Esophagus squamous epithelium (tissue), 5 donors: ENCODE results near the gene RBM19. TPM values are rescaled to one million over a fixed set of nuclear protein-coding genes. Genes with fewer than 3 reads are reported as not detected.

Source experiments
- DNase-seq: peaks from one replicate; lab custom pipeline; 2025; lab: John Stamatoyannopoulos, UW
- H3K27ac ChIP-seq, 4 donors: fragments of 200-600 bp; sonication (generic); one replicate each; pipeline ENCODE4 v1.5.1; 2016 to 2019; ENCODE audit warnings: mild to moderate bottlenecking in 1 of 4
- H3K27me3 ChIP-seq, 4 donors: fragments of 200-600 bp; sonication (generic); 1 replicate in 3 of 4; 2 replicates in 1 of 4; pipeline versions ENCODE4 v1.5.1 to v1.6.0; 2017 to 2021; ENCODE audit warnings: antibody characterized with exemption in 1 of 4
- H3K36me3 ChIP-seq, 3 donors: fragments of 200-600 bp; sonication (generic); one replicate each; pipeline ENCODE4 v1.5.1; 2016 to 2019
- H3K4me1 ChIP-seq, 3 donors: fragments of 200-600 bp; sonication (generic); one replicate each; pipeline ENCODE4 v1.5.1; 2017 to 2019
- H3K4me3 ChIP-seq, 4 donors: fragments of 200-600 bp; sonication (generic); 1 replicate in 3 of 4; 2 replicates in 1 of 4; pipeline ENCODE4 v1.5.1; 2016 to 2019; ENCODE audit warnings: mild to moderate bottlenecking in 2 of 4, moderate library complexity in 1 of 4
- H3K9me3 ChIP-seq, 3 donors: fragments of 200-600 bp; sonication (generic); one replicate each; pipeline ENCODE4 v1.5.1; 2016 to 2019
- CTCF ChIP-seq, 6 experiments: fragments of 450-650 bp in 4 of 6; fragments of 200-600 bp in 2 of 6; sonication (generic) in 2 of 6; IDR thresholded peaks; one replicate each; pipeline ENCODE4 v1.5.1; 2016 to 2019; ENCODE audit warnings: antibody characterized with exemption in 6 of 6, mild to moderate bottlenecking in 4 of 6, moderate library complexity in 4 of 6
- POLR2A ChIP-seq, 4 donors: fragments of 450-650 bp; IDR thresholded peaks; one replicate each; pipeline ENCODE4 v1.6.1; 2017; ENCODE audit warnings: antibody characterized with exemption in 4 of 4, mild to moderate bottlenecking in 4 of 4, moderate library complexity in 3 of 4
- WGBS, 2 donors: methylation state at CpG; one replicate each; pipeline ENCODE4 v1.1.5; 2018; 5-methylcytosine and 5-hydroxymethylcytosine counted together
- intact Hi-C: fragments of 100-400 bp; cut with DNase I; formaldehyde crosslinking; loops from one replicate; pipeline ENCODE4 v1.15.0; 2022
- total RNA-seq, 4 donors: library from RNA; depleted of rRNA; stranded (reverse); fragments of >200 nt; gene quantifications; one replicate each; pipeline ENCODE4 v1.1.0, GENCODE V29; 2016
- donor health status: DM: yes; HTN: yes; CAD: no.

Gene RBM19
- total RNA-seq, 4 donors from 2014 or later, result 13.1 to 32.8 (median 27.4) TPM

- WGBS, 2 donors, result 78 to 84% methylated on average over 18 to 23 of the region's 23 CpGs
- TF ChIP-seq POLR2A (IDR thresholded peaks at IDR 0.05) (no peak), CTCF (IDR thresholded peaks at IDR 0.05) (no peak)
- Histone ChIP-seq H3K36me3 (peaks cover 0 to 51% (median 0%) of the 10 kb centered on the region in 3 donors), H3K27me3 (no peaks in the 10 kb centered on the region), H3K4me1 (no peaks in the 10 kb centered on the region), H3K9me3 (no peaks in the 10 kb centered on the region), H3K4me3 (no peak overlapping the region), H3K27ac (no peak overlapping the region)
- intact Hi-C loops, result no loop called here
- DNase-seq, result no peak
These were observed 84.8 kb downstream of the RBM19 start for GRCh38 chr12:113880988-113881962.

GRCh38 chr12:113880326-113880725, 85.8 kb downstream of the RBM19 start:
- TF ChIP-seq CTCF (IDR thresholded peaks at IDR 0.05) (no peak), POLR2A (IDR thresholded peaks at IDR 0.05) (no peak)
- H3K27me3 ChIP-seq, result no peaks in the 10 kb centered on the region
- no peak for DNase-seq
- peaks cover 0 to 58% (median 0%) of the 10 kb centered on the region in 3 donors for H3K36me3 ChIP-seq
- intact Hi-C loops, result no loop called here
- H3K4me3 ChIP-seq, result no peak overlapping the region
- H3K9me3 ChIP-seq, result no peaks in the 10 kb centered on the region
- 84 to 94% methylated on average over 10 to 11 of the region's 11 CpGs for WGBS, 2 donors
- no peaks in the 10 kb centered on the region for H3K4me1 ChIP-seq
- no peak overlapping the region for H3K27ac ChIP-seq

GRCh38 chr12:113879658-113880057, 86.5 kb downstream of the RBM19 start:
- Histone ChIP-seq H3K27ac (no peak overlapping the region), H3K27me3 (no peaks in the 10 kb centered on the region), H3K36me3 (peaks cover 0 to 56% (median 0%) of the 10 kb centered on the region in 3 donors), H3K4me3 (no peak overlapping the region), H3K4me1 (no peaks in the 10 kb centered on the region), H3K9me3 (no peaks in the 10 kb centered on the region)
- TF ChIP-seq CTCF (IDR thresholded peaks at IDR 0.05), result no peak
- no peak for TF ChIP-seq POLR2A (IDR thresholded peaks at IDR 0.05)
- 92% methylated on average over 2 of the region's 3 CpGs; no CpG with 5 or more reads in 1 of the 2 donors for WGBS, 2 donors
- no peak for DNase-seq
- intact Hi-C loops, result no loop called here

- WGBS, 2 donors, result 93 to 98% methylated on average over 5 of the region's 5 CpGs
- intact Hi-C loops, result no loop called here
- H3K27ac ChIP-seq, result no peak overlapping the region
- H3K27me3 ChIP-seq, result no peaks in the 10 kb centered on the region
- H3K9me3 ChIP-seq, result no peaks in the 10 kb centered on the region
- no peaks in the 10 kb centered on the region for H3K4me1 ChIP-seq
- H3K4me3 ChIP-seq, result no peak overlapping the region
- H3K36me3 ChIP-seq, result peaks cover 0 to 63% (median 0%) of the 10 kb centered on the region in 3 donors
- TF ChIP-seq POLR2A (IDR thresholded peaks at IDR 0.05), result no peak
- TF ChIP-seq CTCF (IDR thresholded peaks at IDR 0.05), result no peak
- DNase-seq, result no peak
These were observed 88.5 kb downstream of the RBM19 start for GRCh38 chr12:113877607-113878006.

- no peak for TF ChIP-seq CTCF (IDR thresholded peaks at IDR 0.05)
- no peak for TF ChIP-seq POLR2A (IDR thresholded peaks at IDR 0.05)
- WGBS, 2 donors, result 94 to 100% methylated on average over 1 to 2 of the region's 2 CpGs
- no peaks in the 10 kb centered on the region for H3K4me1 ChIP-seq
- no peak overlapping the region for H3K4me3 ChIP-seq
- no peak for DNase-seq
- no peak overlapping the region for H3K27ac ChIP-seq
- intact Hi-C loops, result no loop called here
- peaks cover 0 to 50% (median 0%) of the 10 kb centered on the region in 3 donors for H3K36me3 ChIP-seq
- H3K9me3 ChIP-seq, result no peaks in the 10 kb centered on the region
- no peaks in the 10 kb centered on the region for H3K27me3 ChIP-seq
These were observed 90.0 kb downstream of the RBM19 start for GRCh38 chr12:113876160-113876559.
